Hepatocyte (in vitro differentiated cells): Measurements from ENCODE around the gene ETHE1. TPM values are rescaled to one million over a fixed set of nuclear protein-coding genes. Genes with fewer than 3 reads are reported as not detected.
"Not testable (repeated sequence)": the region's sequence is repeated elsewhere in the genome, so short reads cannot be mapped to it uniquely, and the experiment has no call there.

Experiments used
- DNase-seq: peaks from one replicate; pipeline ENCODE4 v3.0.0-alpha.2; 2016; ENCODE audit warnings: low spot score
- H2AFZ ChIP-seq: fragments of 200-600 bp; sonication (generic); 2 replicates; pipeline ENCODE4 v1.6.0; 2016; ENCODE audit warnings: antibody characterized with exemption, mild to moderate bottlenecking
- H3K27ac ChIP-seq: fragments of 200-600 bp; sonication (generic); 2 replicates; pipeline ENCODE4 v1.5.1; 2016; ENCODE audit warnings: mild to moderate bottlenecking
- H3K27me3 ChIP-seq: fragments of 200-600 bp; sonication (generic); 2 replicates; pipeline ENCODE4 v1.6.1; 2016
- H3K36me3 ChIP-seq: fragments of 200-600 bp; sonication (generic); replicated peaks from 2 replicates; pipeline ENCODE4 v1.5.1; 2016; ENCODE audit warnings: low read depth; ENCODE audit not compliant: insufficient read depth
- H3K4me1 ChIP-seq: fragments of 200-600 bp; sonication (generic); 2 replicates; pipeline ENCODE4 v1.5.1; 2016; ENCODE audit warnings: mild to moderate bottlenecking, moderate library complexity; ENCODE audit not compliant: insufficient read depth
- H3K4me2 ChIP-seq: fragments of 200-600 bp; sonication (generic); 2 replicates; pipeline ENCODE4 v1.6.0; 2016
- H3K4me3 ChIP-seq: fragments of 200-600 bp; sonication (generic); 2 replicates; pipeline ENCODE4 v1.5.1; 2016; ENCODE audit warnings: mild to moderate bottlenecking
- H3K79me2 ChIP-seq: fragments of 200-600 bp; sonication (generic); 2 replicates; pipeline ENCODE4 v1.6.0; 2017; ENCODE audit warnings: mild to moderate bottlenecking
- H3K9me2 ChIP-seq: fragments of 200-600 bp; sonication (generic); replicated peaks from 2 replicates; pipeline ENCODE4 v1.6.0; 2017; ENCODE audit warnings: mild to moderate bottlenecking; ENCODE audit not compliant: insufficient read depth
- H3K9me3 ChIP-seq: fragments of 200-600 bp; sonication (generic); 2 replicates; pipeline ENCODE4 v1.5.1; 2016; ENCODE audit warnings: low read depth, mild to moderate bottlenecking
- H4K20me1 ChIP-seq: fragments of 200-600 bp; sonication (generic); 2 replicates; pipeline ENCODE4 v1.6.0; 2016; ENCODE audit warnings: mild to moderate bottlenecking; ENCODE audit not compliant: insufficient read depth, poor library complexity, severe bottlenecking
- EZH2 ChIP-seq: fragments of 200-600 bp; sonication (generic); IDR thresholded peaks from 2 replicates; pipeline ENCODE4 v1.6.1; 2016; ENCODE audit warnings: antibody characterized with exemption, mild to moderate bottlenecking, borderline replicate concordance
- EZH2phosphoT487 ChIP-seq: fragments of 200-600 bp; sonication (generic); IDR thresholded peaks from one replicate; pipeline ENCODE4 v1.6.1; 2018; ENCODE audit warnings: antibody characterized with exemption, mild to moderate bottlenecking, low read depth, moderate library complexity; ENCODE audit not compliant: unreplicated experiment, severe bottlenecking
- WGBS: methylation state at CpG from one replicate; pipeline ENCODE4 v1.1.6; 2016; ENCODE audit warnings: low lambda C conversion rate; ENCODE audit errors: missing lambda C conversion rate; 5-methylcytosine and 5-hydroxymethylcytosine counted together
- polyA plus RNA-seq: library from polyadenylated mRNA; unstranded; fragments of >200 nt; fragmentation: Nextera tagmentation; extraction: Ambion mirVana; gene quantifications from 2 replicates; pipeline ENCODE4 v1.2.1, GENCODE V29; 2016
- total RNA-seq: library from RNA; depleted of rRNA; stranded (reverse); fragments of >200 nt; gene quantifications from 2 replicates; pipeline ENCODE4 v1.2.3, GENCODE V29; 2014
- TF ChIP-seq, protein P1 (sequence below): fragments of 200-600 bp; sonication (generic); IDR thresholded peaks from 2 replicates; pipeline ENCODE4 v1.5.1; 2016; ENCODE audit warnings: antibody characterized with exemption, mild to moderate bottlenecking; ENCODE audit not compliant: poor library complexity

ETHE1 gene
- total and polyA plus RNA-seq, 2 experiments from 2014 or later = 42.1 to 65.1 TPM

DNA sequence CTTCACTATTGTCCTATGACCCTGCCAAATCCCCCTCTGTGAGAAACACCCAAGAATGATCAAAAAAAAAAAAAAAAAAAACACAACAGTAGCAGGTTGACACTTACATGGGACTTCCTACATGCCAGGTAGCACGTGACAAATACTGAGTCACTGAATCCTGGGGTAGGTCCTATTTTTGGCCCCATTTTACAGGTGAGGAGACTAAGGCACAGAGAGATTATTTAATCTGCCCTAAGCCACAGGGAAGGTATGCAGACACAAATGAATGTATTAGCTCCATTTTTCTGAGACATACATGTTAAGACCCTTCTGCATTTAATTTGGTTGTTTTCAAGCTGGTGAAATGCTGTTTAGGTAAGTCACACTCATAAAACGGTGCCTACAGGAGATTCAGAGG, 21.7 kb upstream of the ETHE1 start:
- Histone ChIP-seq H3K9me3 (no peaks in the 10 kb centered on the region), H3K4me2 (no peak overlapping the region), H3K79me2 (no peaks in the 10 kb centered on the region), H3K27ac (no peak overlapping the region), H2AFZ (no peak overlapping the region), H4K20me1 (no peaks in the 10 kb centered on the region), H3K4me3 (no peak overlapping the region), H3K27me3 (no peaks in the 10 kb centered on the region), H3K9me2 (no peaks in the 10 kb centered on the region), H3K36me3 (no peaks in the 10 kb centered on the region), H3K4me1 (no peaks in the 10 kb centered on the region)
- TF ChIP-seq EZH2 (no peak), EZH2phosphoT487 (no peak)
- TF ChIP-seq, protein P1, sequence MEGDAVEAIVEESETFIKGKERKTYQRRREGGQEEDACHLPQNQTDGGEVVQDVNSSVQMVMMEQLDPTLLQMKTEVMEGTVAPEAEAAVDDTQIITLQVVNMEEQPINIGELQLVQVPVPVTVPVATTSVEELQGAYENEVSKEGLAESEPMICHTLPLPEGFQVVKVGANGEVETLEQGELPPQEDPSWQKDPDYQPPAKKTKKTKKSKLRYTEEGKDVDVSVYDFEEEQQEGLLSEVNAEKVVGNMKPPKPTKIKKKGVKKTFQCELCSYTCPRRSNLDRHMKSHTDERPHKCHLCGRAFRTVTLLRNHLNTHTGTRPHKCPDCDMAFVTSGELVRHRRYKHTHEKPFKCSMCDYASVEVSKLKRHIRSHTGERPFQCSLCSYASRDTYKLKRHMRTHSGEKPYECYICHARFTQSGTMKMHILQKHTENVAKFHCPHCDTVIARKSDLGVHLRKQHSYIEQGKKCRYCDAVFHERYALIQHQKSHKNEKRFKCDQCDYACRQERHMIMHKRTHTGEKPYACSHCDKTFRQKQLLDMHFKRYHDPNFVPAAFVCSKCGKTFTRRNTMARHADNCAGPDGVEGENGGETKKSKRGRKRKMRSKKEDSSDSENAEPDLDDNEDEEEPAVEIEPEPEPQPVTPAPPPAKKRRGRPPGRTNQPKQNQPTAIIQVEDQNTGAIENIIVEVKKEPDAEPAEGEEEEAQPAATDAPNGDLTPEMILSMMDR = no peak
- 89% methylated on average over 2 of the region's 2 CpGs for WGBS
- DNase-seq = no peak

DNA sequence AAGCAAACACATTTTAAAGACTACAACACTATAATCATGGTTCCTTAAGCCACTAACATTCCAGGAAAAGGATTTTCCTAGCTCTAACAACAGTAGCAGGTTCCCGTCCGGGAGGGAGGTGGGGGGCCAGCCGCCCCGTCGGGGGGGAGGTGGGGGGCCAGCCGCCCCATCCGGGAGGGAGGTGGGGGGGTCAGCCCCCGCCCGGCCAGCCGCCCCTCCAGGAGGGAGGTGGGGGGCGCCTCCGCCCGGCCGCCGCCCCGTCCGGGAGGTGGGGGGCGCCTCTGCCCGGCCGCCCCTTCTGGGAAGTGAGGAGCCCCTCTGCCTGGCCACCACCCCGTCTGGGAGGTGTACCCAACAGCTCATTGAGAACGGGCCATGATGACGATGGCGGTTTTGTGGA, 20.9 kb upstream of the ETHE1 start:
- H3K4me1 ChIP-seq, DNase-seq, H4K20me1 ChIP-seq, H3K4me3 ChIP-seq, H2AFZ ChIP-seq, H3K9me2 ChIP-seq, H3K4me2 ChIP-seq, H3K9me3 ChIP-seq, H3K27me3 ChIP-seq, H3K36me3 ChIP-seq, H3K27ac ChIP-seq, H3K79me2 ChIP-seq: not testable (repeated sequence)
- WGBS = 85% methylated on average over 5 of the region's 24 CpGs

DNA sequence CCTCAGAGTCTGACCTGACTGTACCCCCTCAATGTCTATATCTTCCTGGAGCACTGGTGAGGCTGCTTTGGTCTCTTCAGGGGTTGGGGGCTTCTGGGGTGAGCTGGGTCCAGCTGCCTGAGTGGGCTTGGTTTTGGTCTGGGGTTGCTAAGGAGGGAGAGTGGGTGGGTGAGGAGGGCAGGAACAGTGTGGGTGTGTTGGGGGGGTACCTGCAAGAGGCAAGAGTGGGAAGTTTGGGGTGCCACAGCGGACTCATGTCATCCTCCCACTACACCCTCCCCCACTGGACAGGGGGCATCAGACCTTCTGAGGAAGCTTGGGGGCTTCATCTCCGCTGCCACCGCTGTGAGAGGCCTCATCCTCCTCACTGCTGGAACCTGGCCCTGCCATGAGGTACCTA, 19.6 kb upstream of the ETHE1 start:
- H3K9me3 ChIP-seq = no peaks in the 10 kb centered on the region
- H3K4me2 ChIP-seq = no peak overlapping the region
- no peaks in the 10 kb centered on the region for H3K36me3 ChIP-seq
- no peak for TF ChIP-seq EZH2phosphoT487
- TF ChIP-seq, protein P1 = no peak
- TF ChIP-seq EZH2 = no peak
- no peak overlapping the region for H3K4me3 ChIP-seq
- H3K27me3 ChIP-seq = no peaks in the 10 kb centered on the region
- WGBS = 100% methylated on average over 3 of the region's 3 CpGs
- H3K9me2 ChIP-seq = no peaks in the 10 kb centered on the region
- no peak for DNase-seq
- no peaks in the 10 kb centered on the region for H3K4me1 ChIP-seq
- no peaks in the 10 kb centered on the region for H4K20me1 ChIP-seq
- H2AFZ ChIP-seq = no peak overlapping the region
- no peaks in the 10 kb centered on the region for H3K79me2 ChIP-seq
- no peak overlapping the region for H3K27ac ChIP-seq

DNA sequence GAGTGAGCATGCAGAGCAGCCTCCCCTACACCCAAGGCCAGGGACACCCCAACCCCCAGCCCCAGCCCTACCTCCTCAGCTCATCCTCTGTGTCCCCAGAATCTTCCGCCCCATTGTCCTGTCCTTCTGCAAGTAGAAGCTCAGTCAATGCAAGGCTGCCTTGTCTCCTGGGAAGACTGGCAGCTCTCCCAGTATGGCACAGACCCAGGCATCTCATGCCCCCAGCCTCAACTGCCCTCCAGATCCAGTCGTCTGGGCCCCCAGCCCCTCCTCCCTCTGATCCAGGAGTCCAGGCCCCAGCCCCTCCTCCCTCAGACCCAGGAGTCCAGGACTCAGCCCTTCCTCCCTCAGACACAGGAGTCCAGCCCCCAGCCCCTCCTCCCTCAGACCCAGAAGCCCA, 19.0 kb upstream of the ETHE1 start:
- Histone ChIP-seq H3K9me3 (no peaks in the 10 kb centered on the region), H3K4me2 (no peak overlapping the region), H3K9me2 (no peaks in the 10 kb centered on the region), H3K27ac (no peak overlapping the region), H3K4me3 (no peak overlapping the region), H3K36me3 (no peaks in the 10 kb centered on the region), H3K79me2 (no peaks in the 10 kb centered on the region), H2AFZ (no peak overlapping the region), H3K4me1 (no peaks in the 10 kb centered on the region), H3K27me3 (no peaks in the 10 kb centered on the region), H4K20me1 (no peaks in the 10 kb centered on the region)
- TF ChIP-seq EZH2 = no peak
- no peak for TF ChIP-seq EZH2phosphoT487
- TF ChIP-seq, protein P1 = no peak
- WGBS = 100% methylated on average over 1 of the region's 2 CpGs
- DNase-seq = no peak
